ENCODE results near the gene CDKL5.
"Not testable (repeated sequence)": the region's sequence is repeated elsewhere in the genome, so short reads cannot be mapped to it uniquely, and the experiment has no call there.

The CDKL5 gene

GRCh38 chrX:18425199-18426003 is at the start of gene CDKL5:
Gene CDKL5 (plus strand): TSS chrX:18425608. CDS start chrX:18507097, 81,489 bp downstream.
- peak; percentile 84 to 91 for DNase-seq (ENCODE audit: low read depth in 2 of 2, low spot score in 1 of 2)

- no peak for DNase-seq (ENCODE audit: low read depth in 2 of 2, low spot score in 1 of 2)
Observed at GRCh38 chrX:18377796-18378195, 47.6 kb upstream of the CDKL5 start.

- DNase-seq (ENCODE audit: low read depth in 2 of 2, low spot score in 1 of 2): no peak
Observed at GRCh38 chrX:18389966-18390365, 35.4 kb upstream of the CDKL5 start.

GRCh38 chrX:18390941-18391538 is 34.4 kb upstream of the CDKL5 start:
- DNase-seq (ENCODE audit: low read depth in 2 of 2, low spot score in 1 of 2): peak; percentile 46 to 47

GRCh38 chrX:18394477-18394876 is 30.9 kb upstream of the CDKL5 start:
- DNase-seq (ENCODE audit: low read depth in 2 of 2, low spot score in 1 of 2): no peak

GRCh38 chrX:18401848-18402213 is 23.6 kb upstream of the CDKL5 start:
- DNase-seq (ENCODE audit: low read depth in 2 of 2, low spot score in 1 of 2): no peak

GRCh38 chrX:18406531-18407266 is 18.7 kb upstream of the CDKL5 start:
- DNase-seq (ENCODE audit: low read depth in 2 of 2, low spot score in 1 of 2): no peak

- DNase-seq (ENCODE audit: low read depth in 2 of 2, low spot score in 1 of 2): no peak
Observed at GRCh38 chrX:18410038-18410437, 15.4 kb upstream of the CDKL5 start.

GRCh38 chrX:18415386-18415785 is 10.0 kb upstream of the CDKL5 start:
- no peak for DNase-seq (ENCODE audit: low read depth in 2 of 2, low spot score in 1 of 2)

- DNase-seq (ENCODE audit: low read depth in 2 of 2, low spot score in 1 of 2): no peak
Observed at GRCh38 chrX:18422325-18422724, 3.1 kb upstream of the CDKL5 start.

- DNase-seq (ENCODE audit: low read depth in 2 of 2, low spot score in 1 of 2): no peak
Observed at GRCh38 chrX:18422886-18423285, 2.5 kb upstream of the CDKL5 start.

GRCh38 chrX:18424482-18425198 is 768 bp upstream of the CDKL5 start:
- no peak for DNase-seq (ENCODE audit: low read depth in 2 of 2, low spot score in 1 of 2)

GRCh38 chrX:18426004-18426320 is 554 bp downstream of the CDKL5 start:
- DNase-seq (ENCODE audit: low read depth in 2 of 2, low spot score in 1 of 2): no peak

GRCh38 chrX:18428006-18428405 is 2.6 kb downstream of the CDKL5 start:
- no peak for DNase-seq (ENCODE audit: low read depth in 2 of 2, low spot score in 1 of 2)

GRCh38 chrX:18433288-18433687 is 7.9 kb downstream of the CDKL5 start:
- not testable (repeated sequence) for DNase-seq (ENCODE audit: low read depth in 2 of 2, low spot score in 1 of 2)

- DNase-seq (ENCODE audit: low read depth in 2 of 2, low spot score in 1 of 2): no peak
Observed at GRCh38 chrX:18434896-18435295, 9.5 kb downstream of the CDKL5 start.

- DNase-seq (ENCODE audit: low read depth in 2 of 2, low spot score in 1 of 2): no peak
Observed at GRCh38 chrX:18436017-18436416, 10.6 kb downstream of the CDKL5 start.

- DNase-seq (ENCODE audit: low read depth in 2 of 2, low spot score in 1 of 2): no peak
Observed at GRCh38 chrX:18440835-18441234, 15.4 kb downstream of the CDKL5 start.

- DNase-seq (ENCODE audit: low read depth in 2 of 2, low spot score in 1 of 2): no peak
Observed at GRCh38 chrX:18441780-18442367, 16.5 kb downstream of the CDKL5 start.

- no peak for DNase-seq (ENCODE audit: low read depth in 2 of 2, low spot score in 1 of 2)
Observed at GRCh38 chrX:18448416-18448815, 23.0 kb downstream of the CDKL5 start.

GRCh38 chrX:18449236-18449635 is 23.8 kb downstream of the CDKL5 start:
- no peak for DNase-seq (ENCODE audit: low read depth in 2 of 2, low spot score in 1 of 2)

All from stimulated activated CD8-positive, alpha-beta memory T cell treated with anti-CD3 and anti-CD28 coated beads, Interleukin-4, amount 100 ng/mL, for 1 hour (primary cell).